PC-9 (cell line): ENCODE results near the gene SRP14. TPM values are rescaled to one million over a fixed set of nuclear protein-coding genes. Genes with fewer than 3 reads are reported as not detected.
A peak's percentile ranks its signal among the peaks of the same experiment; 100 is the strongest.

Experiments
- BruUV-seq: library from RNA; stranded (reverse); fragments of 400-500 nt; replicated peaks from 2 replicates; lab custom pipeline; 2021; lab: Mats Ljungman, UMichigan
- CTCF ChIA-PET: fragments of 300-600 bp; sonication (Branson Sonifier 250); formaldehyde crosslinking; loops from one replicate; lab custom pipeline; 2022; ENCODE audit warnings: antibody characterized with exemption; lab: Charles Lee
- POLR2A ChIA-PET: fragments of 300-600 bp; sonication (Branson Sonifier 250); formaldehyde crosslinking; loops from one replicate; lab custom pipeline; 2022; ENCODE audit warnings: antibody characterized with exemption; ENCODE audit not compliant: unreplicated experiment; lab: Charles Lee
- DNase-seq, 2 experiments: peaks; one replicate each; pipeline versions ENCODE4 v3.0.0 to v3.0.0-alpha.2; 2015 to 2022; ENCODE audit warnings: mixed read lengths in 1 of 2
- H2AFZ ChIP-seq: fragments of 200-600 bp; sonication (generic); 2 replicates; pipeline ENCODE4 v1.8.1; 2017; ENCODE audit warnings: antibody characterized with exemption
- H3F3A ChIP-seq: fragments of 200-600 bp; sonication (generic); 2 replicates; pipeline ENCODE4 v1.8.1; 2017; ENCODE audit warnings: antibody characterized with exemption, mild to moderate bottlenecking, low read depth; ENCODE audit not compliant: insufficient read depth
- H3K27ac ChIP-seq: fragments of 200-600 bp; sonication (generic); 2 replicates; pipeline ENCODE4 v1.6.1; 2016; ENCODE audit warnings: mixed run types
- H3K27me3 ChIP-seq: fragments of 200-600 bp; sonication (generic); 2 replicates; pipeline ENCODE4 v1.6.1; 2016; ENCODE audit warnings: low read depth, mixed run types; ENCODE audit not compliant: insufficient read depth
- H3K36me3 ChIP-seq: fragments of 200-600 bp; sonication (generic); 2 replicates; pipeline ENCODE4 v1.6.1; 2016; ENCODE audit warnings: low read depth, mixed run types
- H3K4me1 ChIP-seq: fragments of 200-600 bp; sonication (generic); replicated peaks from 2 replicates; pipeline ENCODE4 v1.6.1; 2016; ENCODE audit warnings: mixed run types; ENCODE audit not compliant: insufficient read depth
- H3K4me2 ChIP-seq: fragments of 200-600 bp; sonication (generic); 2 replicates; pipeline ENCODE4 v1.6.1; 2017; ENCODE audit warnings: mixed run types
- H3K4me3 ChIP-seq: fragments of 200-600 bp; sonication (generic); 2 replicates; pipeline ENCODE4 v1.6.1; 2016; ENCODE audit warnings: mixed run types
- H3K79me2 ChIP-seq: fragments of 200-600 bp; sonication (generic); 2 replicates; pipeline ENCODE4 v1.6.1; 2017; ENCODE audit warnings: low read depth, mixed run types
- H3K9me2 ChIP-seq: fragments of 200-600 bp; sonication (generic); 2 replicates; pipeline ENCODE4 v1.8.1; 2017; ENCODE audit warnings: mild to moderate bottlenecking; ENCODE audit not compliant: insufficient read depth
- H3K9me3 ChIP-seq: fragments of 200-600 bp; sonication (generic); 2 replicates; pipeline ENCODE4 v1.8.1; 2016; ENCODE audit warnings: low read depth; ENCODE audit not compliant: insufficient read depth
- H4K20me1 ChIP-seq: fragments of 200-600 bp; sonication (generic); 2 replicates; pipeline ENCODE4 v1.8.1; 2017; ENCODE audit not compliant: insufficient read depth
- EZH2 ChIP-seq: fragments of 200-600 bp; sonication (generic); IDR thresholded peaks from 2 replicates; pipeline ENCODE4 v1.8.0; 2017; ENCODE audit warnings: antibody characterized with exemption, low read depth
- intact Hi-C: fragments of 100-400 bp; cut with micrococcal nuclease; formaldehyde crosslinking; loops from one replicate; pipeline ENCODE4 v1.10.0; 2022; ENCODE audit not compliant: unreplicated experiment
- total RNA-seq: library from RNA; stranded (reverse); gene quantifications from 2 replicates; pipeline ENCODE4 v1.2.3, GENCODE V29; 2021
- TF ChIP-seq, protein P1 (sequence below): fragments of 200-600 bp; sonication (generic); conservative IDR thresholded peaks from 2 replicates; pipeline ENCODE4 v1.6.1; 2017; ENCODE audit warnings: mixed run types, antibody characterized with exemption, mild to moderate bottlenecking, moderate library complexity

Gene SRP14
- total RNA-seq, 1 experiment from 2014 or later, result 196 TPM

DNA sequence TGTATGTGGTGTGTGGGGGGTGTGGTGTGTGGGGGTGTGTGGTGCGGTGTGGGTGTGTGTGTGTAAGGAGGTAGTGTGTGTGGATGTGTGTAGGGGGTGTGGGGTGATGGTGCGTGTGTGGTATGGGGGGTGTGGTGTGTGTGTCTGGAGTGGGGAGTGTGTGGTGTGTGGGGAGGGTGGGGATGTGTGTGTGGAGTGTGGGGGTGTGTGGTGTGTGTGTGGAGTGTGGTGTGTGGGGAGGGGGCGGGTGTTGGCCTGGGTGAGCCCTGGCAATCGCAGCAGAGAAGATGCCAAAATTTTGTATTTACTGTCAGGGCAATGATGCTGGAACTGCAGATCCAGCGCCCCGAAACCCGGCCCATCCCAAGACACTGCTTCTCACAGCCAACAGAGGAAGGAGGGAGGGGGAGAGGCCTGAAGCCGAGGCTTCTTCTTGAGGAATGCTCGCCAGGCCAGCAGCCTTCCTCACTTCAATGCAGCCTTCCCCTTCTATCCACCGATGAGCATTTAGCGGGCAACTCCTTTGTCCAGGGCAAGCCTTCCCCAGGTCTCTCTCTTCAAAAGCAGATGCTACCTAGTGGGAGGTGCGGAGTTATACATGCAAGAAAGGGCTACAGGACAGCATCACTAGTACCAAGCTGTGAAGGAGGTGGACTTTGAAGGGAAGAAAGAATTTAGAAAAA is 11.9 kb upstream of the SRP14 start:
- Histone ChIP-seq H3K9me2 (no peaks in the 10 kb centered on the region), H3K36me3 (no peaks in the 10 kb centered on the region), H3K27me3 (no peaks in the 10 kb centered on the region), H3F3A (peaks cover 52% of the 10 kb centered on the region), H2AFZ (no peak overlapping the region), H3K27ac (no peak overlapping the region), H3K79me2 (no peaks in the 10 kb centered on the region), H3K4me1 (peaks cover 74% of the 10 kb centered on the region), H4K20me1 (no peaks in the 10 kb centered on the region), H3K9me3 (no peaks in the 10 kb centered on the region), H3K4me2 (no peak overlapping the region), H3K4me3 (no peak overlapping the region)
- no peak for DNase-seq
- ChIA-PET POLR2A (no interaction called here), CTCF (interaction anchor here (1.2 kb wide), 1 partner anchor 56 kb away, joined by 3 read pairs; no protein-coding TSS in a partner anchor)
- TF ChIP-seq EZH2, result no peak
- TF ChIP-seq, protein P1, sequence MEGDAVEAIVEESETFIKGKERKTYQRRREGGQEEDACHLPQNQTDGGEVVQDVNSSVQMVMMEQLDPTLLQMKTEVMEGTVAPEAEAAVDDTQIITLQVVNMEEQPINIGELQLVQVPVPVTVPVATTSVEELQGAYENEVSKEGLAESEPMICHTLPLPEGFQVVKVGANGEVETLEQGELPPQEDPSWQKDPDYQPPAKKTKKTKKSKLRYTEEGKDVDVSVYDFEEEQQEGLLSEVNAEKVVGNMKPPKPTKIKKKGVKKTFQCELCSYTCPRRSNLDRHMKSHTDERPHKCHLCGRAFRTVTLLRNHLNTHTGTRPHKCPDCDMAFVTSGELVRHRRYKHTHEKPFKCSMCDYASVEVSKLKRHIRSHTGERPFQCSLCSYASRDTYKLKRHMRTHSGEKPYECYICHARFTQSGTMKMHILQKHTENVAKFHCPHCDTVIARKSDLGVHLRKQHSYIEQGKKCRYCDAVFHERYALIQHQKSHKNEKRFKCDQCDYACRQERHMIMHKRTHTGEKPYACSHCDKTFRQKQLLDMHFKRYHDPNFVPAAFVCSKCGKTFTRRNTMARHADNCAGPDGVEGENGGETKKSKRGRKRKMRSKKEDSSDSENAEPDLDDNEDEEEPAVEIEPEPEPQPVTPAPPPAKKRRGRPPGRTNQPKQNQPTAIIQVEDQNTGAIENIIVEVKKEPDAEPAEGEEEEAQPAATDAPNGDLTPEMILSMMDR, result no peak
- BruUV-seq, result no TSS peak
- intact Hi-C loops, result no loop called here

DNA sequence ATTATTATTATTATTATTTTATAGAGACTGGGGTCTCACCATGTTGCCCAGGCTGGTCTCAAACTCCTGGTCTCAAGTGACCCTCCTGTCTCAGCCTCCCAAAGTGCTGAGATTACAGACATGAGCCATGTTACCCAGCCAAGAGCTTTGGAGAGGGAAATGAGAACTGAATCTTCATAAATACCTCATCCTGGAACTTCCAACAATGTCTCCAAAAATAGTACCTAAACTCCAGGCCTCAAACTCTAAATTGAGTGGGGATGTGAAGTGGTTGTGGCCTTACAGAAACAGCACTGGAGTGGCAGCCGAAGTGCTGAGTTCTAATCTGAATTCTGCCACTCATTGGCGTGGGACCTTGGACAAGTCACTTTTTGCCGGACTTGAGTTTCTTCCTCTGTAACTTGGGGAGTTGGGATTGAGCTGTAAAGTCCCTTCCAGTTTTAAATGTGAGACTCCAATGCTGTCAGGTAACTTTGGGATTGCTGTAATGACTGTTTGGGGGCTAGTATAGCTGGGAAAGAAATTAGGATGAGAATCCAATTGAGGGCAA is 10.0 kb upstream of the SRP14 start:
- no peaks in the 10 kb centered on the region for H3K9me2 ChIP-seq
- DNase-seq, result no peak
- no TSS peak for BruUV-seq
- peaks cover 37% of the 10 kb centered on the region for H3F3A ChIP-seq
- no peak overlapping the region for H3K27ac ChIP-seq
- no peaks in the 10 kb centered on the region for H3K27me3 ChIP-seq
- no peaks in the 10 kb centered on the region for H3K9me3 ChIP-seq
- H3K4me2 ChIP-seq, result no peak overlapping the region
- TF ChIP-seq, protein P1, result no peak
- TF ChIP-seq EZH2, result no peak
- peaks cover 69% of the 10 kb centered on the region for H3K4me1 ChIP-seq
- CTCF ChIA-PET, result interaction anchor here (4.4 kb wide), 1 partner anchor 56 kb away, joined by 67 read pairs; no protein-coding TSS in a partner anchor
- no peaks in the 10 kb centered on the region for H3K36me3 ChIP-seq
- no peaks in the 10 kb centered on the region for H4K20me1 ChIP-seq
- no peak overlapping the region for H2AFZ ChIP-seq
- H3K79me2 ChIP-seq, result no peaks in the 10 kb centered on the region
- no peak overlapping the region for H3K4me3 ChIP-seq
- POLR2A ChIA-PET, result no interaction called here
- intact Hi-C loops, result no loop called here

DNA sequence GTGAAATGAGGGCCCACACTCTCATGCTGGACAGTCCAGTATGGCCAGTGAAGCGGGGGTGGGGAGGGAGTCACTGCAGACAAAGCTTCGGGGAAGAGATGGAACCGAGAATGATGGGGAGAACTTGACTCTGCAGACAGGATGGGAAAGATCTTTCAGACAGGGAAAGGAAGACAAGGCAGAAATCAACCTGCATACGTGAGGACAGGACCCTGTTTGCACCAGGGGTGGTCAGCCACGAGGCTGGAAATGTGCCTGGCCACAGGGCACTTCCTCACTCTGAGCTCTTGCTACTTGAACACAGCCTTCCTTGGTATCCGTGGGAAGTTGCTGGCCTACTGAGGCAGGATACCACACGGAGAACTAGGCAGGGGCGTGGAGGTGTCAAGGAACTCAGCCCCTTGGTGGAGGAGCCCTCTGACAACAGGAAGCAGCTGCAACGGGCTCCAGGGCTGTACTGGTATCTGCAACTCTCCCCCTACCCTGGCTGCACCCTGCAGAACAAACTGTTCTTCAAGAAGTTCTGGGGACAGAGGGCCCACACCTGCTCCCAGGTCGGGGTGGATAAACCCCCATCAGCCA is 9.3 kb upstream of the SRP14 start:
- intact Hi-C loops, result no loop called here

More for the DNA sequence above, 9.3 kb upstream of the SRP14 start:
- H3K4me2 ChIP-seq, result peak overlapping the region; percentile 61
- peak overlapping the region; percentile 94 for H3K27ac ChIP-seq
- H3K27me3 ChIP-seq, result no peaks in the 10 kb centered on the region
- H3F3A ChIP-seq, result peaks cover 32% of the 10 kb centered on the region
- peaks cover 62% of the 10 kb centered on the region for H3K4me1 ChIP-seq
- H3K79me2 ChIP-seq, result no peaks in the 10 kb centered on the region
- TF ChIP-seq, protein P1, result no peak
- no peak for TF ChIP-seq EZH2
- no peaks in the 10 kb centered on the region for H3K9me3 ChIP-seq
- no TSS peak for BruUV-seq
- ChIA-PET POLR2A (interaction anchor here (0.7 kb wide), 1 partner anchor 1308 kb away, joined by 3 read pairs; no protein-coding TSS in a partner anchor), CTCF (interaction anchor here (1.1 to 4.4 kb wide), 2 partner anchors 57 to 169 kb away, joined by 3 to 67 read pairs; no protein-coding TSS in a partner anchor)
- H4K20me1 ChIP-seq, result no peaks in the 10 kb centered on the region
- DNase-seq, result no peak
- no peaks in the 10 kb centered on the region for H3K9me2 ChIP-seq
- 0 out of 2 replicates have a peak overlapping the region, but pooled peaks have one; percentile 21 for H2AFZ ChIP-seq
- H3K4me3 ChIP-seq, result no peak overlapping the region
- no peaks in the 10 kb centered on the region for H3K36me3 ChIP-seq
